ENCODE data around the gene FBXW11.

The FBXW11 gene

GRCh38 chr5:171842777-171843328 lies 163.6 kb downstream of the FBXW11 start:
- DNase-seq (ENCODE audit: low read depth, low spot score) = no peak

- no peak for DNase-seq (ENCODE audit: low read depth, low spot score)
Measured at GRCh38 chr5:171841984-171842776, 164.3 kb downstream of the FBXW11 start.

- DNase-seq (ENCODE audit: low read depth, low spot score) = no peak
Measured at GRCh38 chr5:171840711-171841522, 165.5 kb downstream of the FBXW11 start.

- DNase-seq (ENCODE audit: low read depth, low spot score) = no peak
Measured at GRCh38 chr5:171840066-171840465, 166.4 kb downstream of the FBXW11 start.

- no peak for DNase-seq (ENCODE audit: low read depth, low spot score)
Measured at GRCh38 chr5:171839112-171839511, 167.3 kb downstream of the FBXW11 start.

- no peak for DNase-seq (ENCODE audit: low read depth, low spot score)
Measured at GRCh38 chr5:171838066-171838465, 168.4 kb downstream of the FBXW11 start.

- DNase-seq (ENCODE audit: low read depth, low spot score) = no peak
Measured at GRCh38 chr5:171837522-171837921, 168.9 kb downstream of the FBXW11 start.

- DNase-seq (ENCODE audit: low read depth, low spot score) = no peak
Measured at GRCh38 chr5:171835066-171835465, 171.4 kb downstream of the FBXW11 start.

GRCh38 chr5:171834461-171834860 lies 172.0 kb downstream of the FBXW11 start:
- no peak for DNase-seq (ENCODE audit: low read depth, low spot score)

- no peak for DNase-seq (ENCODE audit: low read depth, low spot score)
Measured at GRCh38 chr5:171832775-171833174, 173.7 kb downstream of the FBXW11 start.

GRCh38 chr5:171830686-171831085 lies 175.8 kb downstream of the FBXW11 start:
- no peak for DNase-seq (ENCODE audit: low read depth, low spot score)

GRCh38 chr5:171827162-171827561 lies 179.3 kb downstream of the FBXW11 start:
- no peak for DNase-seq (ENCODE audit: low read depth, low spot score)

GRCh38 chr5:171826132-171826531 lies 180.3 kb downstream of the FBXW11 start:
- no peak for DNase-seq (ENCODE audit: low read depth, low spot score)

GRCh38 chr5:171825051-171825450 lies 181.4 kb downstream of the FBXW11 start:
- DNase-seq (ENCODE audit: low read depth, low spot score) = no peak

GRCh38 chr5:171823269-171823668 lies 183.2 kb downstream of the FBXW11 start:
- no peak for DNase-seq (ENCODE audit: low read depth, low spot score)

- no peak for DNase-seq (ENCODE audit: low read depth, low spot score)
Measured at GRCh38 chr5:171821286-171821685, 185.2 kb downstream of the FBXW11 start.

- DNase-seq (ENCODE audit: low read depth, low spot score) = no peak
Measured at GRCh38 chr5:171820561-171820960, 185.9 kb downstream of the FBXW11 start.

- no peak for DNase-seq (ENCODE audit: low read depth, low spot score)
Measured at GRCh38 chr5:171816666-171817065, 189.8 kb downstream of the FBXW11 start.

- no peak for DNase-seq (ENCODE audit: low read depth, low spot score)
Measured at GRCh38 chr5:171813813-171814490, 192.5 kb downstream of the FBXW11 start.

GRCh38 chr5:171813270-171813669 lies 193.2 kb downstream of the FBXW11 start:
- DNase-seq (ENCODE audit: low read depth, low spot score) = no peak

Measured in activated CD4-positive, CD25-positive, alpha-beta regulatory T cell treated with anti-CD3 and anti-CD28 coated beads, Interleukin-2, amount 50 U/mL, for 16 hours (primary cell).